Omental fat pad (tissue), 4 donors: Measurements from ENCODE around the gene CCL2. TPM values are rescaled to one million over a fixed set of nuclear protein-coding genes. Genes with fewer than 3 reads are reported as not detected.

Source experiments
- ATAC-seq: fragments of 150-250 bp; one replicate; pipeline ENCODE4 v1.9.1; 2016; ENCODE audit warnings: mild to moderate bottlenecking, moderate library complexity; ENCODE audit not compliant: low FRiP score
- DNase-seq: peaks from one replicate; pipeline ENCODE4 v3.0.0-alpha.2; 2019; ENCODE audit warnings: low spot score
- total RNA-seq, 4 donors: library from RNA; depleted of rRNA; stranded (reverse); fragments of >200 nt; gene quantifications; one replicate each; pipeline ENCODE4 v1.1.0, GENCODE V29; 2016
- TF ChIP-seq, protein P1 (sequence below), 3 donors: fragments of 450-650 bp; IDR thresholded peaks; one replicate each; pipeline ENCODE4 v1.5.1; 2016 to 2017; ENCODE audit warnings: antibody characterized with exemption in 3 of 3, mild to moderate bottlenecking in 3 of 3, moderate library complexity in 2 of 3

Gene CCL2
- total RNA-seq, 4 donors from 2014 or later = 39.8 to 556 (median 227) TPM

DNA sequence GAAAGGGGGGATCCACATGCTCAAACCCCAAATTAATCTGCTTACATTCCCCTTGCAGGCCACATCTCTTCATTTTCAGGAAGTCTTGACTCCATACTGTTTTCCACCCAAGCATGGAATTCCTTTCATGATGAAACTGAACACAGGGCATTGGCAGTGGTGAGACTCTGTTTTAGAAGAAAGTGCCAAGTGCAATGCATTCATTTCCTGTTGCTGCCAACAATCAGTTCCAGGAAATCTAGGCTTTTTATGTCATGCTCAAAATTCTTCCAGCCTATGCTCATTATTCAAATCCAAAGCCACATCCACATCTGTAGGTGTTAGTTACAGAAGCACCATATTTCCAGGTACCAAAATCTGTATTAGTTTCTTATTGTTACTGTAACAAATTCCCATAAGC lies 4.1 kb downstream of the CCL2 start:
- no peak for DNase-seq
- peak; percentile 35 for ATAC-seq
- TF ChIP-seq, protein P1, sequence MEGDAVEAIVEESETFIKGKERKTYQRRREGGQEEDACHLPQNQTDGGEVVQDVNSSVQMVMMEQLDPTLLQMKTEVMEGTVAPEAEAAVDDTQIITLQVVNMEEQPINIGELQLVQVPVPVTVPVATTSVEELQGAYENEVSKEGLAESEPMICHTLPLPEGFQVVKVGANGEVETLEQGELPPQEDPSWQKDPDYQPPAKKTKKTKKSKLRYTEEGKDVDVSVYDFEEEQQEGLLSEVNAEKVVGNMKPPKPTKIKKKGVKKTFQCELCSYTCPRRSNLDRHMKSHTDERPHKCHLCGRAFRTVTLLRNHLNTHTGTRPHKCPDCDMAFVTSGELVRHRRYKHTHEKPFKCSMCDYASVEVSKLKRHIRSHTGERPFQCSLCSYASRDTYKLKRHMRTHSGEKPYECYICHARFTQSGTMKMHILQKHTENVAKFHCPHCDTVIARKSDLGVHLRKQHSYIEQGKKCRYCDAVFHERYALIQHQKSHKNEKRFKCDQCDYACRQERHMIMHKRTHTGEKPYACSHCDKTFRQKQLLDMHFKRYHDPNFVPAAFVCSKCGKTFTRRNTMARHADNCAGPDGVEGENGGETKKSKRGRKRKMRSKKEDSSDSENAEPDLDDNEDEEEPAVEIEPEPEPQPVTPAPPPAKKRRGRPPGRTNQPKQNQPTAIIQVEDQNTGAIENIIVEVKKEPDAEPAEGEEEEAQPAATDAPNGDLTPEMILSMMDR (IDR thresholded peaks at IDR 0.05) = no peak

DNA sequence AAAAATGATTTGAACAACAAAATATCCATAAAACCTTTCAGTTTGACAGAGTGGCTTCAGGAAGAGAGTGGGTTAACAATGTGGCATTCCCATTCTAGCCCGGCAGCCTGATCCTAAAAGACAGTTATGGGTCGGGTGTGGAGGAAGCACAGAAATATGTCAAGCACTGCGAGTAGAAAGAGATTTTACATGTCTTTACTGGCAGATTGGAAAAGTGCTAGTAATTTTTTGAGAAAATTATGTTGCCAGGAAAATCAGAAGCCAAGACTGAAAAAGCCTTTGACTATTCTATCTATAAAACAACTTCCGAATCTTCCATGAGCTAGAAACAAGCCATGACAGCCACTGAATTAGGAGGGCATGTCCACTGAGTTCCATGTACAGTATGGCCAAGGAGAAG lies 5.8 kb downstream of the CCL2 start:
- ATAC-seq (no peak), DNase-seq (no peak)
- TF ChIP-seq, protein P1 (IDR thresholded peaks at IDR 0.05) = no peak

DNA sequence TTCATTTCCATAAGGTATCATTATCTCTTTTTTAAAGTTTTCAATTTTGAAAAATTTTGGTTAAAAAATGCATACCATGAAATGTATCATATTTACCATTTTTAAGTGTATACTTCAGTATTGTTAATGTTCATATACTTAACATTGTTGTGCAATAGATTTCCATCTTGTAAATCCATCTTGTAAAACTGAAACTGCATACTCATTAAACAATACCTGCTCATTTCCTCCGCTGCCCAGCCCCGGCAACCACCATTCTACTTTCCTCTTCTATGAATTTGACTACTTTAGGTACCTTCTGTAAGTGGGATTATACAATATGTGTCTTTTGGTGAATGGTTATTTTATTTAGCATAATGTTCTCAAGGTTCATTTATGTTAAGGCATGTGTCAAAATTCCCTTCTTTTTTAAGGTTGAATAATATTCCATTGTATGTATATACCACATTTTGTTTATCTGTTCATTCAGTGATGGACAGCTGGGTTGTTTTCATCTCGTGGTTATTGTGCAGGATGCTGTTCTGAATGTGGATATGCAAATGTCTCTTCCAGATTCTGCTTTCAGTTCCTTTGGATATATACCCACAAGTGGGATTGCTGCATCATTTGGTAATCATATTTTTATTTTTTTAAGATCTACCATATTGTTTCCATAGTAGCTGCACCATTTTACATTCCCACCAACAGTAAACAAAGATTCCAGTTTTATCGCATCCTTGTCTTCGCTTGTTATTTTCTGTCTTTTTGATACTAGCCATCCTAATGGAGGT lies 6.7 kb downstream of the CCL2 start:
- TF ChIP-seq, protein P1 (IDR thresholded peaks at IDR 0.05) = no peak
- DNase-seq (no peak), ATAC-seq (no peak)

DNA sequence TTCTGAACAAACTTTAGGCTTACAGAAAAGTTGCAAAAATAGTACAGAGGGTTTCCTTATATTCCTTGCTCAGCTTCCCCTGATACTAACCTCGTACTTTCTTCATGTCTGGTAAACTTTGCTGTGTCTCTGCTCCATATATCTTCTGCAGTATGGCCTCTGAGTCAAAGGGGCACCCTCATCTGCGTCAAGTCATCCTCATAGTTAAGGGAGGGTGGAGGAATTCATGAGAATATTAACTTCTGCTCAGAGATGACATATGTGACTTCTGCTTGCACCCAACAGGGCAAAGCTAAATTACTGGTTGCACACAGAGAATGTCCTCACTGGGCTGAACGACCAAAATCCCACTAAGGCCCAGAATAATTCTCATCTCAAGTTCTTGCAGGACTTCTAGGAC lies 10.6 kb downstream of the CCL2 start:
- DNase-seq = no peak
- peak; percentile 32 for ATAC-seq
- TF ChIP-seq, protein P1 (IDR thresholded peaks at IDR 0.05) = no peak

DNA sequence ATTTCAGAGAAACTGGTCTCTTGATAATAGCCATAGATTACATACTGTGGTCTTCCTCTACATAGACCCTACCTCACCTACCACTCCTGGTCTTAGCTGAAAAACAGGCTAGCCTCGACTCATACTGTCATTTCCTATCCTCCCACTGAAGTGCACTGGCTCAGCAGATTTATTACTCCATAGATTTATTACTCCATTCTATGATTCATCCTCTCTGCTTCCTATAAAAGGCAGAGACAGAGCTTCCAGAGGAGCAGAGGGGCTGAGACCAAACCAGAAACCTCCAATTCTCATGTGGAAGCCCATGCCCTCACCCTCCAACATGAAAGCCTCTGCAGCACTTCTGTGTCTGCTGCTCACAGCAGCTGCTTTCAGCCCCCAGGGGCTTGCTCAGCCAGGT lies 14.9 kb downstream of the CCL2 start, which contains the start of gene CCL7:
CCL7 (plus strand) TSS at position 253 of the 400 bp plus-strand sequence; CDS start at position 323, 70 bp downstream.
- DNase-seq (no peak), ATAC-seq (peak; percentile 67)
- TF ChIP-seq, protein P1 (IDR thresholded peaks at IDR 0.05) = no peak

DNA sequence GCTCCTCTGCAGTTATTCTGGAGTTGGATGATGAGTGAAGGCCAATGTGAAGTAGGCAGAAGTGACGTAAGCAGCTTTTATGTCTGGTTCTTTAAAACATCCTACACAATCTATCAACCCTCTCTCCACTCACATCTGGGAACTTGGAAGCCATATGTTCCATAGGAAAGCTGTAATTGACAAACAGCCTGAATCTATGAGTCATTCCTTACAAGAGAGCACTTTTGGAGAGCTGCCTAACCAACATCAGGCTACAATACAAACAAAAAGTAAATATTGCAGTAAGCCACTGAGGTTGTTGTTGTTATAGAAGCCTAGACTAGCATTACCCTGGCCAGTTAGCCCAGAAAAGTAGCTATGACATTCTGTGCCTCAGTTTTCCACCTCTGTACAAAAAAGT lies 20.8 kb downstream of the CCL2 start:
- TF ChIP-seq, protein P1 (IDR thresholded peaks at IDR 0.05) = no peak
- DNase-seq = no peak
- no peak for ATAC-seq

DNA sequence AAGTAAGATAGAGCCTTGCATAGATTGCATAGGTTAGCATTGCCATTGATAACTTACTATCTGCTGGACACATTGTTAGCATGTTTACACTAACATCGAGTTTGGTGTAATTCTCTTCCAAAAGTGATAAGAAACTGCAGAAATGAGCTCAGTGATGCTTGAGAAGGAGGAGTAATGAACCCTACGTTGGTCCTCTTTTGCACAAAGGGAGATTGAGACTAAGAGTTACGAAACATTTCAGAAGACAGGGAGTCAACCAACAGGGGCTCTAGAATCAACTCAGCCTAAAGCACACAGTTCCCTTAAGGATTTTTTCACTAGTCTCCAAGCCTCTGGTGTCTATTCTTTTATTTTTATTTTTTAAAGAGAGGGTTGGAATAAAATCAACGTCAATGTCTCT lies 21.7 kb downstream of the CCL2 start:
- no peak for DNase-seq
- no peak for ATAC-seq
- TF ChIP-seq, protein P1 (IDR thresholded peaks at IDR 0.05) = no peak
